ENCODE results near the gene RCC2.

Gene RCC2

GRCh38 chr1:17363771-17364170, 75.7 kb downstream of the RCC2 start:
- DNase-seq (ENCODE audit: low spot score), result no peak
- no peak for TF ChIP-seq CTCF (IDR thresholded peaks at IDR 0.05; ENCODE audit: extremely low read depth, missing control alignments)

- TF ChIP-seq CTCF (IDR thresholded peaks at IDR 0.05; ENCODE audit: extremely low read depth, missing control alignments), result no peak
Measured at GRCh38 chr1:17363351-17363750, 76.1 kb downstream of the RCC2 start.

DNA sequence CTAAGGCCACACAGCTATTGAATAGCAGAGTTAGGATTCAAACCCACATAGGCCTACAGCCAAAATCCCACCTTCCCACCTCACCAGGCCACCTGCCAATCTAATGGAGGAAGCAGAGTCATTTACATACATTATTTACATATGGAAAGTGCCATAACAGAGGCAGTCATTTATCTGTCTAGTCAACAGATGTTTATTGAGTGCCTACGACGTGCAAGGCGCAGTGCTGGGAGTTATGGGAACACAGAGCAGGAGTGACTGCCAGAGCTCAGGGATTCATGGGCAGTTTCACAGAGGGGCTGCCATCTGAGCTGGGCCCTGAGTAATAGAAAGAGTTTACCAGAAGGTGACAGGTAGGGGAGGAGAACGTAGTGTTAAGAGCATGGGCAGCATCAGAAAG, 77.8 kb downstream of the RCC2 start:
- no peak for DNase-seq (ENCODE audit: low spot score)

More at GRCh38 chr1:17363351-17363750, 76.1 kb downstream of the RCC2 start:
- no peak for DNase-seq (ENCODE audit: low spot score)

GRCh38 chr1:17360272-17360956, 79.1 kb downstream of the RCC2 start:
- no peak for TF ChIP-seq CTCF (IDR thresholded peaks at IDR 0.05; ENCODE audit: extremely low read depth, missing control alignments)
- DNase-seq (ENCODE audit: low spot score), result no peak

More for the DNA sequence above, 77.8 kb downstream of the RCC2 start:
- no peak for TF ChIP-seq CTCF (IDR thresholded peaks at IDR 0.05; ENCODE audit: extremely low read depth, missing control alignments)

GRCh38 chr1:17359808-17360207, 79.7 kb downstream of the RCC2 start:
- TF ChIP-seq CTCF (IDR thresholded peaks at IDR 0.05; ENCODE audit: extremely low read depth, missing control alignments), result no peak
- DNase-seq (ENCODE audit: low spot score), result no peak

DNA sequence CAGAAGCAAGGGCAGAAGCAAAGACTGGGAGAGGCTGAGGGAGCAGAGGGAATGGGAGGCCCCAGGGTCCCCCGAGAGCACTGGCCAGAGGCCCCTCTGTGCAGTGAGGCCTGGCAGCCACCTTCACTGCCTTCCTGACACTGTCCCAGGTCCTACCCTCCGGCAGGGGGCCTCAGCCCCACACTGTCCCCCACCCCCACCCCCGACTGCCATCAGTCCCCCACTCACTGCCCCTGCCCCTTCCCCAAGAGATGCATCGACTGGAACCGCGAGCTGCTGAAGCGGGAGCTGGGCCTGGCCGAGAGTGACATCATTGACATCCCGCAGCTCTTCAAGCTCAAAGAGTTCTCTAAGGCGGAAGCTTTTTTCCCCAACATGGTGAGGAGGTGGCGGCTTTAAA, 80.4 kb downstream of the RCC2 start:
- no peak for TF ChIP-seq CTCF (IDR thresholded peaks at IDR 0.05; ENCODE audit: extremely low read depth, missing control alignments)
- no peak for DNase-seq (ENCODE audit: low spot score)

GRCh38 chr1:17358557-17358956, 80.9 kb downstream of the RCC2 start:
- DNase-seq (ENCODE audit: low spot score), result no peak
- TF ChIP-seq CTCF (IDR thresholded peaks at IDR 0.05; ENCODE audit: extremely low read depth, missing control alignments), result no peak

Data from GM20000 (cell line).